Stimulated activated CD4-positive, alpha-beta T cell treated with anti-CD3 and anti-CD28 coated beads, TNF-alpha, amount 100 ng/mL, for 1 hour (primary cell): ENCODE data around the gene WBP2.

Experiments
- DNase-seq, 3 donors: peaks; one replicate each; pipeline ENCODE4 v3.0.0-alpha.2; 2020; ENCODE audit warnings: low read depth in 3 of 3, low spot score in 1 of 3

WBP2 gene

DNA sequence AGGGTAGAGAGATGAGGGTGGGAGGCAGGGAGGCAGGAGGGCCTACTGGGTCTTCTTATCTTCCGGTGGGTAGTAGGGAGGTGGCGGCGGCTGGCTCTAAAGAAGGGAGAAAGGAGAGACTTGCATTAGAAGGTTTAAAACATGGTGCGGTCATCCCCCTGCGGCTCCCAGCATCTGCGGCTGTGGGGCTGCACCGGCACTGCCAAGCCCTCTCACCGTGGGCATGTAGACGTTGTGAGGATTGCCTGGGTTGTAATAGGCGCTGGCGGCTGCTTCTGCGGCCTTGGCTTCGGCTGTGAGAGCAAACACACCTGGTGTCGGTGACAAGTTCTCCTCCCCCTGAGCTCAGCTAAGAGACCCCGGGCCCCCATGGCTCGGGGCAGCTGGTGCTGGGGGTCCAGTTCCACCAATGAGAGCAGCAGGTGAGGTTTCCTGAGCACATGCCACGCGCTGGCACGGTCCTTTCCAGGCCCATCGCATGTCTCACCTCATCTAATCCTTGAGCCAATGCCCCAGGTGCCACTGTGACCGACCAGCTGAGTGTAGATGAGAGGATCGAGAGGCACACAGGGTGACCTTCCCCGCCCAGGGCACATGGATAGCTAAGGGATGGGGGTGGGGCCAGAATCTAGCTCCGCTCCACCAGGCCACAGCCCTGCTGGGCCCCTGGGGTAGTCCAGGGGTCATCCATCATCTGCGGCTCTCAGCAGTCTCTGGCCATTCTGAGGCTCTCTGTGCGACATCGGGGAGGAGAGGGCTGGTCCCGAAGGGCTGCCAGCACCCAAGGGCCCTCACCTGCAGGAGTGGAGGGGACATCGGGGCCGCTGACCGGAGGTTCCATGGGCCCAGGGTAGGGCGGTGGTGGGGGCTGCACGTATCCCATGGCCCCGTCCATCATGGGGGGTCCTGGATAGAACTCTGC lies 8.2 kb downstream of the WBP2 start:
- DNase-seq = no peak

DNA sequence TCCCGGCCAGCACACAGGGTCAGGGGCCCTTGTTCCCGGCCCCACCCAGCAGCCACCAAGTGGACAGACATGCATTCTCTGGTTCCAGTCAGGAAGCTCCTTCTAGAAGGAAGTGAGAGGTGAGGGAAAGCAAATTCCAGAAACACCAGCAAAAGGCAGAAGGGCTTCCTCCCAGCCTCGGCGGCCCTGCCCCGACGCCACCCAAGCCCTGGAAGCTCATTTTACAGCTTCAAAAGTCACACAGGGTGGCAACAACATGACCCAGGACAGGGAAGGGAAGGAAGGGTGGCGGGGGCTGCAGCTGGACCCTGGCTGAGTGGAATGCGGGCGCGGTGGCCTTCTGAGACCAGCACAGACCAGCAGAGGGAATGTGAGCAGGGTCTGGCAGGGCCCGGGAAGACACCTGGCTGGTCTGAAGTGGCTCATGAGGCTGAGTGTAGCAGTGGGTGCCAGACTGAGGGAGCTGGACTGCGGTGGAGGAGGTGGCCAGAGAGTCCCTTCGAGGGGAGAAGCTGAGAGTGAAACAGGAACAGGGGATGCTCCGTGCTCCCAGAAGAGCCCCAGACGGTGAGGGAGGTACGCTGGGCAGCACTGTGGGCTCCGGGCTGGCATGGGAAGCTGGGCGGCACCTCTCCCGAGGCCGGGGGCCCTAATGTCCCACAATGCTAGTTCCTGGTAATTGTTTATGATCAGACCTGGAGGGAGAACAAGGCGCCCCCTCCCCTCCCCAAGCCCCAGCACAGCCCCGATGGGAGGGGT lies 9.0 kb downstream of the WBP2 start:
- no peak for DNase-seq

DNA sequence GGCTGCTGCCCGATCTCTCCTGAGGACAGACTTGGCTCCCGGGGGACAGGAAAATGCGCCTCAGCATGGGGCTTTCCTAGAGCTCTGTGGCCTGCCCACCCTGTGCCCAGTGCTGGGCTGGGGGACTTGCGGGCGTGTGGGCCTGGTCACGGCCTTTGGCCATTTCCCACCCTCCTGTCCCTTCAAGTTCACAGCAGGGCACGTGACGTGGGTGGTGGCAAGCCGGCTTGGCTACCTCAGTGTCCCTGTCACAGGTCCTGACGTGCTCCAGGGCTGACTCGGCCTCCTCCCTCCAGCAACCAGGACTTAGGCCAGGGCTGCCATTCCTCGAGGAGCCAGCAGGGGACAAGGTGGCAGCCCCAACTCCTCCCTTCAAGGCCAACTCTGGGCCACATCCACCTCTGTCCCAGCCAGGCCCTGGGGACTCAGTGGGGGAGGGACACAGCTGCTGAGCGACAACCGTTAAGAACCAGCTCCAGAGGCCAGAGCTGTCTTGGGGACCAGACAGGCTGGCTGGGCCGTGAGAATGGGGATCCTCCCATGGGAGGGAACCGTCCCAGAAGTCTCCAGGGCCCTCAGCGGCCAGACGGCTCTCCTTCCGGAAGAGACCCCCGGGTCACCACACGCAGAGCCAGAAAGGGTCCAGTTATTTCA lies 9.9 kb downstream of the WBP2 start:
- DNase-seq = peak in 1 of 3 donors; percentile 42

DNA sequence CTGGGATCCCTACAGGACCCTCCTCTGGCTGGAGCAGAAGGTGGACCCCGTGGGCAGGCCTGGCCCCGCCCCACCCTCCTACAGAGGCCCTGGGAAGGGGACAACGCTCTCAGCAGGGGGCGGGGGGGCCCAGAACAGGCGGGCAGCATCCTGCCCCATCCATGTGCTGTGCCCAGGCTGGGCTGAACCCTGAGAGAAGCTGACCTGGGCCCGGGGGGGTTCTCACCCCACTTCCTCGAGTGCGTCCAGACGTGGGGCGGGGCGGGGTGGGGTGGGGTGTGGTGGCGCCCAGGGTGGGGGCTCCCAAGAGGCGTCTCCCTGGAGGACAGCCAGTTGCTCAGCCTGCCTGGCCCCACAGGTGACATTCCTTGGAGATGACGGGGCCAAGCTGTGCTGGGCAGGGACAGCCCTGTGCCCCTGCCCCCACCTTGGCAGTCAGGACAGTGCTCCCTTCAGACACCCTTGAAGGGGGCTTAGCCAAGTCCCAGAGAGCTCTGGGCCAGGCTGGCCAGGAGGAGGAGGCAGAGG lies 10.5 kb downstream of the WBP2 start:
- DNase-seq = no peak

DNA sequence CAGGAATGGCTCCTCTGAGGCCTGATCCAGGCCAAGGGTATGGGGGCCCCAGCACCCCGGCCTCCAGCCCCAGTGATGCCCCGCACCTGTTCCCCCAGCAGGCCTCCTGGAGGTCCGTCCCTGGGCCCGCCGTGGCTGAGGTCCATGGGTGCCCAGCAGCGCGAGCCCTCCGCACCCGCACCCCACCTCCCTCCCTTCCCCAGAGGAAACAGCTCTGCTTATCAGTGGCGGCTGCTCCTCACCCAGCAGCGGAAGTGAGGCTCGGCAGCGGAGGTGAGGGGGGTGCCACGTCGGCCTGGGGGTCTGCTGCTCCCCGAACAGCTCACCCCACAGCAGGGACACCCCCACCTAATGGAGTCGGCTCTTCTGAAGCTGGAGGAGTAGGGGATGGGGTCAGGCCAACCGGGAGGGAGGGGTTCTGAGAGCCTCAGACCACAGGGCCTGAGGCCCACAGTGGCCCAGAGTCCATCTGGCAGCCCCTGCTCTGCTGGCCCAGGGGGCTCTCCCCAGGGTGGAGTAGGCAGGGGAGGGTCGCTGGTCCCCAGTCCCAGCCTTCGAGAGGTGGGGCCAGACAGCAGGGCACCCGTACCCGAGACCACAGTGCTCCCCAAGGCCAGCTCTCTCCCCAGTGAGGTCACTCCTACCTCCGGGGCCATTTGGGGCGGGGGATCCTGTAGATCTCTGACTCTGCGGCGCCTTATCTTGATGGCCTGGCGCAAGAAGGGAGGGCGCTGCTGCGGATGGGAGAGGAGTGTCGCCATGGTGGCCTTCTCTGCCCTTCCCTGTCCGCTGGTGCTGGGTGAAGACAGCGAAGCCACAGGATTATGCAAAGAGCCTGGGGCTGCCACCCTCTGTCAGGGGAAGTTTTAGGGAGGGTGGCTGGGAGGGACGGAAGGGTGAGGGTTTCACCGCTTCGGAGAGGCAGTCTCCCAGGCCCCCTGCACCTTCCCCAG lies 11.3 kb downstream of the WBP2 start, which contains the start of gene UNC13D:
UNC13D (minus strand) TSS at position 828 of the 953 bp plus-strand sequence; CDS start at position 761, 67 bp downstream.
- DNase-seq = peak in 2 of 3 donors; percentile 38 to 41

DNA sequence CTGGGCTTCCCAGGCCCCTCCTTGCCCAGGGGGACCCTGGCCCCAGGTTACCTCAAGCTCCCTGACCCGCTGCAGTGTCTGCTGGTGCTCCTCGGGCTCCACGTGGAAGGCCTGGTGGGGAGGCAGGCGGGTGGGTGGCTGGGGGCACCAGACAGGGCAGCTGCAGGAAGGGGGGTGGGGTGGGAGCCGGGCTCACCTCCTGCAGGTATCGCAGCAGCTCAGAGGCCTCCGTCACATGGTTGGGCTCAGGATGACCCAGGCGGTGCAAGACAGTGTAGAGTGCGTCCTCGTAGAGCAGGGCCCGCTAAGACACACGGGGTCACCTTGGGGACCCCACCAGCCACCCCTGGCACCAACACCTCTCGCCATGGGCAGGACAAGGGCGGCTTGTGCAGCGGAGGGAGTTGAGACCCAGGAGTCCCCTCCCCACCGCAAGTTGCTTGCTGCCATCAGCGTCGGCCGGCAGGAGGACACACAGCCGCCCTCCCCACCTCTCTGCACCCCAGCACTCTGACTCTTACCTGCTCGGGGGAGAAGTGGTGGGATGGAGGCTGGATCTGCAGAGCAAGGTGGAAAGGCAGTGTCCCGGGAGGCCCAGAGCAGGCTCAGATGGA lies 12.1 kb downstream of the WBP2 start:
- no peak for DNase-seq

DNA sequence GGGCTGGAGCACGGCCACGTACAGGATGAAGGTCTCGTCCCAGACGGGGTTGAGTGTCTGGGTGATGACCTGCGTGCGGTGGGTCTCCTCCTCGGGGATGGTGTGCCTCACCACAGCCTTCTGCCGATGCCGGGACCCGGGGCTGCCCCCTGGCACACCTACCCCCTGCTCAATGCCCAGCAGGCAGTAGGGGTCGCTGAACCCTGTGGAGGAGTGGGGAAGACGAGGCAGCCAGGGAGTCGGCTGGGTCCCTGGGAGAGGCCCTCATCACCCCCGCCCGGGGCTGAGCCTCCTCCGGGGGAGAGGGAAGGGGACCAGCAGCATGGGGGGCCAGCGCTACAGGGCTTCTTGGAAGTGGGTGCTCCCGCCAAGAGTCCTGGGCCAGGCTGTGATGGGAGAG lies 12.7 kb downstream of the WBP2 start:
- no peak for DNase-seq

DNA sequence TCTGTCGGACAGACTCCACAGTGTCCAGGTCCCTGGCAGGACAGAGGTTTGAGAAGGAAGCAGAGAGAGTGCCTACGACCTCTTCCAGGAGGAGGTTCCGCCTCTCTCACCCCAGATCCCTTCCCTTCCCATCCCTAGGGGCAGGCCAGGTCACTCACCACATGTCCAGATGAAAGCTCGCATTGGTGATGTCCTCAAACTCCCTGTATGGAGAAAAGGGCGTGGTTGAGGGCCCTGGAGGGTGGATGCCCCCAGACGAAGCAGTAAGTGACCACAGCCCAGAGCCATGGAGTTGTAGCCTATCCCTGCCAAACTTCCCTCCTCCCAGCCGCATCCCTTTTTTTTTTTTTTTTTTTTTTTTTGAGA lies 14.4 kb downstream of the WBP2 start:
- no peak for DNase-seq

DNA sequence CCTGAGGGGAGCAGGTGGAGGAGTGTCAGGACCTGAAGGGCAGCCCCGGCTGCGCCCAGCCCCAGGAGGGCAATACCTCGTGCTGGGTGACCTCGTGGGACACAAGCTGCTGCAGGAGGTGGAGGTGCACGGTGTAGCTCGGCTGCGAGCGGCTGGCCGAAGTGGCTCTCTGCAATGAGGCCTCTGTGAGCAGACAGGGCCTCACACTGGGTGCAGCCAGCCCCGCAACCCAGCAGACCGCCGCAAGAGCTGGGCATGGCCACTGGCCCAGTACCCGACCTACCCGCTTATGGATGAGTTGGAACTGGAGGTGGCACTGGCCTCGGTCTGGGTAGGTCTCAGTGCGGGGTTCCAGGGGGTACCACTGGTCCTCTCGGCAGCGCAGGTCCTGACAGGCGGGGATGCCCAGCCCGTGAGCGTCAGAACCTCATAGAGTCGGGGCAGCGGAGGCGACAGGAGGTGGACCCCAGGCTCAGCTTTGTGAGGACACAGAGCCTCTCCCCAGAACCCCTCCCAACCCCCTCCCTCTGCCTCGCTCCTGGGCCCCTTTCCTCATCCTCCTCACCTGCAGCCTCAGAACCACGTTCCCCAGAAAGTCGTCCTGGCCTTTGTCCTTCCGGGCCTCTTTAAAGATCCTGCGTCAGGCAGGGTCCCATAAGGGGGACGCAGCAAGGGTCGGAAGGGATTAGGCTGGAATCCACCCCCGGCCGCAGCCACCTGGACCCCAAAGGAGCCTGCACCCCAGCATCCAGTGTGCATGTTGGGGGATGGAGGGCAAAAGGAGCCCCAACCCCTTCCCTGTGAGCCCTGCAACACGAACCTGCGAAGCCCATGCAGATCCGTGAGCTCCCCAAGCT lies 15.0 kb downstream of the WBP2 start:
- DNase-seq = no peak

DNA sequence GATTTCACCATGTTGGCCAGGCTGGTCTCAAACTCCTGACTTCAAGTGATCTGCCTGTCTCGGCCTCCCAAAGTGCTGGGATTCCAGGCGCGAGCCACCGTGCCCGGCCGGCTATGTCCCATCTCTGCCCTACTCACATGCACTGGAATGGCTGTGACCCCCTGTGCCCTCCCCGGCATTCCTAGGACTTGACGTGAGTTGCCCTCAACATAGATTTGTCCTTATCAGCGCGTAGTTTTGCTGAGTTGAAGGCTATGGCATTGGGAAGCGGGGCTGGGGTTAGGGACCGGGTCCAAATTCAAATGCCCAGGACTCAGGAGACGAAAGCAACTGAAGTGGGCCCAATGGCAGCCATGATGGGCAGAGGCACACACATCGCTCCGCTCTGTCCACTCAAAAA lies 16.7 kb downstream of the WBP2 start:
- no peak for DNase-seq

DNA sequence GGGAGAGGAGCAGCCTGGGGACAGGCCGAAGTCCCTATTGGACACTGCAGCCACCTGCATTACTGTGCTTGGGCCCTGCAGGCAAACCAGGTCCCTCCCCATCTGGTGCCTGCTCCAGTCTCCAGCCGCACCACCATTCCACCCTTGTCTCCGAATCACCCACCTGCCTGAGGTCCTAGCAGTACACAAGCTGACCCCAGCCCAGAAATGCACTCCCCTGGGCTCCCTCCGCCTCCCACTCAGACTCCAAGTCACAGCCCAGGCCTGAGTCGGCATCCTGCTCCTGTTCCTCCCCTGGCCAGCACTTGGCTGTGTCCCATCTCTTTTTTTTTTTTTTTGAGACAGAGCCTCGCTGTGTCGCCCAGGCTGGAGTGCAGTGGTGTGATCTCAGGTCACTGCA lies 17.2 kb downstream of the WBP2 start:
- no peak for DNase-seq

DNA sequence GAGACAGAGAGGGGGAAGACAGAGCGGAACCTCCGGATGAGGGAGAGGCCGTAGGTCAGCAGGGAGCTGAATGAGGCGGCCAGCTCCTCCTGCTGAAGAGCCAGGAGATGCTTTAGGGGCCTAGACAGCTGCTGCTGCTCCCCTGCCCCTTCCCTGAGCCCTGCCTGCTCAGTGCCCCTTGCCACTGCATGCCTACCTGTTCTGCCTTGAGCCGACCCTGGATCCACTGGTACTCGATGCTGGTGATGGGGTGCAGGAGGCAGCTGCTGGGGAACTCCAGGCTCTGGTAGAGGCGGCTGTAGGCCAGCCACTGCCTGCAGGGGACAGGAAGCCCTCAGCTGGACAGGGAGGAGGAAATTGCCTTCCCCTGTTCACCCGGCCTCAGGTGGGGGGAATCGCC lies 18.5 kb downstream of the WBP2 start:
- DNase-seq = no peak

DNA sequence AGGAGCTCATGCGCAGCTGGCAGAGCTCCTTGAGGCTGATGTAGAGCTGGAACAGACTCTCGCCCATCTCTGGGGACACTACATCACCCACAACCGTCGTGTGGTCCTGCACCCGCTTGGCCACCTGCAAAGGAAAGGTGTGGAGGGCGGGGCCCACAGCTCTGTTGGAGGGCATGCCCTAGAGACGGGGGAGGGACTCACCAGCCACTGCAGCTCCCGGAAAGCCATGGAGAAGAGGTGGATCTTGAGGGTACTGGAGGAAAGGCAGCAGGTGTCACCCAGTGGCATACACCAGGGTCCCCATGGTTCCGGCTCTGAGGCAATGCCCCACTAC lies 19.5 kb downstream of the WBP2 start:
- no peak for DNase-seq

DNA sequence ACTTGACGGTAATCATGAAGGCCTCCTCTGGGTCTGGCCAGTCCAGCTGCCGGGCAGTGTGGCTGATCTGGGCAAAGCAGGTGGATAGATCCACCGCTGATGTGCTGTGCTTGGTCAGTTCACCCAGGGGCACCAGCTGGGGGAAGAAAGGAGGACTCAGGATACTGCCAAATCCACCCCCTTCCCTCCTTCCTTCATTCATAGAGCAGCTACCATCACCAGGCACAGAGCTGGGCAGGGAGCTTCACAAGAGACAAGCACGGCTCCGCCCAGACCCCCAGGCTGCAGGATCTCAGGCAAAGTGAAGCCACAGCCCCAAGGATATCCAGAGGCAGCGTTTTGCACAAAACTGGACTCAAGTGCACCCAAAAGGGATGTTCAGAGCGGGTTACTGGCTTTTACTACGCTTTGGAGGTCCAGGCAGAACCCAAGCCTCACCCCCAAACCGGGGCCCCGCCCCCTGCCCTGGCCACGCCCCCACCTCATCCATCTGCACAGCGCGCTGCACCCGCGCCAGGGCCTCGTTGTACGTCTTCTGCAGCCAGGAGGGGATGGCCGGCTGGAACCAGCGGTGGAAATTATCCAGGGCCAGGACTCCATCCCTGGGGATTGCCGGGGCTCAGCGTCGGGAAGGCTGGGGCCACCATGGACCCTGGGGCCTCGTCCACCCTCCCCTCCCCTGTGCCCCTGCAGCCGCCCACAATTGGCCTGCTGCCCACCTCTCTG lies 20.0 kb downstream of the WBP2 start:
- DNase-seq = no peak

DNA sequence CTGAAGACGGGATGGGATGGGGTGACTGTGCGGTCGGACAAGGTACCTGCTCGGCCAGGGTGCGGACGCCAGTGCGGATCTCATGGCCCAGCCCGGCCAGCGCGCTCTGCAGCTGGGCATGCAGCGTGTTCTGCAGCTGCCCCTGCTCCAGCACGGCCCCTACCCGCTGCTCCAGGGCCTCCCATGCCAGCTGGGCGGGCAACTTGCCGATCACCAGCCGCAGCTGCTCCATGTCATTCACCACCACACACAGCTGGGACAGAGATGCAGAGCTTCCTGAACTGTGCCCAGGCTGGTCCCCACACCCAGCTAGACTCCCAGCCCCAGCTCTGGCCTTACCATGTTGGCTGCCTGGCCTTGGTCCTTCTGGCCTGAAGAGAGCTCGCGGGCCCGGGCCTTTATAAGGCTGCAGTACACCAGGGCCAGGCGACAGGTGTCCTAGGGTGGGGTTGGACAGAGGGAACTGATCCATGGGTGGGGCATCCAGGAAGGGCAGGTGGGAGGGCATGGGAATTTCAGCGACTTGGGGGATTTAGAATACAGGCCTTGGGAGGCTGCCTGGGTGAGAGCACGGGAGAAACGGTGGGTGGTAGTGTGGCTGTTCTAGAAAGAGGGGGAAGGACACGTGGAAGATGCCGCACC lies 20.7 kb downstream of the WBP2 start:
- DNase-seq = no peak

DNA sequence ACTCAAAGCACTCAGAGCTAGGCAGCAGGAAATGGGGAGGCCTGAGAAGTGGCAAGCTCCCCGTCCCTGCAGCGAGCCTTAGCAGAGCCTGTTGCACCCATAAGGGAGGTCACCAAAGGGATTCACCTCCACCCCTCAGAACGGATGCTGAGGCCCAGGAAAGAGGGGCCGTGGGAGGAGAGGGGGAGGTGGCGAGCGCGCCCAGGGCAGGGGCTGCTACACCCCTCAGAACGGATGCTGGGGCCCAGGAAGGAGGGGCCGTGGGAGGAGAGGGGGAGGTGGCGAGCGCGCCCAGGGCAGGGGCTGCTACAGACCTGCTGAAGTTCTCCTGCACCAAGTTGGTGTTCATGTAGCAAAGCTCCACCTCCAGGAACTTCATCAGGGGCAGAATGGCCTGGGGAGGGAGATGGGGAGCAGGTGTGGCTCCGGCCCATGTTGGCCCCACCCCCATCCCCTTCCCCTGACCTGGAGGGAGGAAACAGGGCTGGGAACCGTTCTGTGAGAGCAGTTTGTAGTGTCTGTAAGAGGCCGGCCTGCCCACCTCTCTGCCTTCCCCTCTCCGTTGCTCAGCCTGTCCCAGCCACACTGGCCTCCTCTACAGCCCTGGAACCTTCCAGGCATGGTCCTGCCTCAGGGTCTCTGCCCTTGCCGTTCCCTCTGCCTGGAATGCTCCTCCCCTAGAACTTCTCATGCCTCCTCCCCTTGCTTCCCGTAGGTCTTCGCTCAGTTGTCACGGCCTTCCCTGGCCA lies 22.3 kb downstream of the WBP2 start:
- DNase-seq = no peak

DNA sequence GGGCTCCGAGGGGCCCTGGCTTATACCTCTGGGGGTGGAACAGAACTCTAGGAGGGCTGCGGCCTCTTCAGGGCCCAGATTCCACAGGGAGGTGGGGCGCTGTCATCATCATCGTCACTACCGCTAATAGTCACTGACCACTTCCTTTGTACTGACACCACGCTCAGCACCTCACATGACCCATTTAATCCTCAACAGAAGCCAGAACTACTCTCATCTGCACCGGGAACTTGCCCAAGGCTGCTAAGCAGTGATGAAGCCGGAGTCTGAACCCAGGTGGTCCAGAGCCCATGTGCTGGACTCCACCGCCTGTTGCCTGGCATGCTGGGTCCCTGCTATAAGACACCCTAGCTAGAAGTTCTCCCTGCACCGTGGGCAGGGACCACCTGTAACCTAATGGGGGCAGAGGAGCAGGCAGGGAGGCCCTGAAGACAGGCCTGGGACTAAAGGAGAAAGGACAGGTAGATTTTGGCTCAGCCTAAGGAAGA lies 22.9 kb downstream of the WBP2 start:
- no peak for DNase-seq
